GM12872 (cell line): ENCODE results near the gene LMO7.

ENCODE experiments used
- TF ChIP-seq, protein P1 (sequence below): IDR thresholded peaks from 3 replicates; pipeline ENCODE4 v1.5.1; 2011; ENCODE audit warnings: low read depth, mild to moderate bottlenecking, low read length, moderate library complexity; ENCODE audit not compliant: insufficient read depth

LMO7 gene

DNA sequence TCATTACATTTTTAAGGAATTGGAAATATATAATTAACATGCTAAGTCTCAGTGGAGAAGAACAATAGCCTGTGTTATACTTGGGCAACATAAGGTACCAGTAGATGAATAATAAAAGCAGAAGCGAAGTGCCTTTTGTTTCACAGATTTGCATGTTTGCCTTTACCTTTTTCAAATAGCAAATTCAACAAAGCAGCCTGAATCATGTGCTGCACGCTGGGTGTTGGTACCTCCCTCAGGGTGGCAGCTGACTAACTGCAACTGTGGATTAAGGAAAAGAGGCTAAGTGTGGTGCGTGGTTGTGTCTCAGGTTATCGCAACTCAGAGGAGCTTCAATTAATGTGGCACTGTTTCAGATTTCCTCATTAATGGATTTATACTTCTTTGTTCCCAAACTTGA lies 189.0 kb downstream of the LMO7 start:
- TF ChIP-seq, protein P1, sequence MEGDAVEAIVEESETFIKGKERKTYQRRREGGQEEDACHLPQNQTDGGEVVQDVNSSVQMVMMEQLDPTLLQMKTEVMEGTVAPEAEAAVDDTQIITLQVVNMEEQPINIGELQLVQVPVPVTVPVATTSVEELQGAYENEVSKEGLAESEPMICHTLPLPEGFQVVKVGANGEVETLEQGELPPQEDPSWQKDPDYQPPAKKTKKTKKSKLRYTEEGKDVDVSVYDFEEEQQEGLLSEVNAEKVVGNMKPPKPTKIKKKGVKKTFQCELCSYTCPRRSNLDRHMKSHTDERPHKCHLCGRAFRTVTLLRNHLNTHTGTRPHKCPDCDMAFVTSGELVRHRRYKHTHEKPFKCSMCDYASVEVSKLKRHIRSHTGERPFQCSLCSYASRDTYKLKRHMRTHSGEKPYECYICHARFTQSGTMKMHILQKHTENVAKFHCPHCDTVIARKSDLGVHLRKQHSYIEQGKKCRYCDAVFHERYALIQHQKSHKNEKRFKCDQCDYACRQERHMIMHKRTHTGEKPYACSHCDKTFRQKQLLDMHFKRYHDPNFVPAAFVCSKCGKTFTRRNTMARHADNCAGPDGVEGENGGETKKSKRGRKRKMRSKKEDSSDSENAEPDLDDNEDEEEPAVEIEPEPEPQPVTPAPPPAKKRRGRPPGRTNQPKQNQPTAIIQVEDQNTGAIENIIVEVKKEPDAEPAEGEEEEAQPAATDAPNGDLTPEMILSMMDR: no peak

DNA sequence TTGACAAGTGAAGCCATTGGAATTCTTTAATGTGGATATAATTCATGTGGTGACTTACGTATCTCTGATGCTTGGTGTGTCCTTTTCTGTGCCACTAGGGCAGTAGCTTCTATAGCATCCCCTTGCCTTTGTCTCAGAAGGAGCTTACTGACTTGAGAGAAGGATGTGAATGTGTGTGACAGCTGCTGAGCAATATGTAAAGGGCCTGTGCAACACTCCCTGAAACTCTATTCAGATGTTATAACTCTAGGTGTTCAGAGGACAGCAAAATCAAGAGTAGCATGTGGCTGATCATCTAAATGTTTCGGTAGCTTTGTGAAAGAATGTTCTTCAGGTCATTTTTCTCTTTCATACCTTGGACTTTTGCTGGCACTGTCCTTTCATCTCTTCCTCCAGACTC lies 189.5 kb downstream of the LMO7 start:
- TF ChIP-seq, protein P1: no peak

DNA sequence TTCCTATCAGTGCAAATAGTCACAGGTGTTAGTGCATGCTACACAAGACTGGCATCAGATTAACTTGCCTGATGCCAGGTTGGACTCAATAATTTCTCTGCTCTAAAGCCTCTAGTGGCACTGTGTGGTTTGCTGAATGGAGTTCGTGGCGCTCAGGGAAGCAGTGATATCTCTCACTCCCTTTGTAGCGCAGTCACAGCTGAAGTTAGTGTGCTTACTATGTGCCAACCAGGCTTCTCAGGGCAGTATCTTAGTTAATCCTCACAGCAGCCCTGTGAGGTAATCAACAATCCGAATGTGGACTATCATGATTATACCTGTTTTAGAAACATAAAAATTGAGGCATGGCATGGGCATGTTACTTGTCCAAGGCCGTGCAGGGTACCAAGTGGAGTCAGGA lies 190.3 kb downstream of the LMO7 start:
- TF ChIP-seq, protein P1: no peak

DNA sequence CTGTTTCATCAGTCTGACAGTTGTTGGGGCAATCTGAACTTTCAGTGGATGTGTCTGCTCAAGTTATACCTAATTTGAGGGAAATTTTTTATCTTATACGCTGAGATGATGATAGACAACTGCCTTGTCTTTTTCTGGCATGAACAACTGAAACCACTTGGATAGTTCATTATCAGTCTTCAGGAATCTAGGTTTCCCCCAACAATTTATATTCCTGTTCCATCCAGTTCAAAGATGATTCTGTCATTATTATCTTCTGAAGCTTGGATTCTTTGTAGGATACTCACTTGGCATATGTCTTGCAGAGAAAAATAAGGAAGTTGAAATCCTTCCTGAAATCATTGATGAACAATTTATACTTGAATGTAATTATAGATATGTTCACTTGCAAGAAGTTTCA lies 193.7 kb downstream of the LMO7 start:
- TF ChIP-seq, protein P1: no peak

DNA sequence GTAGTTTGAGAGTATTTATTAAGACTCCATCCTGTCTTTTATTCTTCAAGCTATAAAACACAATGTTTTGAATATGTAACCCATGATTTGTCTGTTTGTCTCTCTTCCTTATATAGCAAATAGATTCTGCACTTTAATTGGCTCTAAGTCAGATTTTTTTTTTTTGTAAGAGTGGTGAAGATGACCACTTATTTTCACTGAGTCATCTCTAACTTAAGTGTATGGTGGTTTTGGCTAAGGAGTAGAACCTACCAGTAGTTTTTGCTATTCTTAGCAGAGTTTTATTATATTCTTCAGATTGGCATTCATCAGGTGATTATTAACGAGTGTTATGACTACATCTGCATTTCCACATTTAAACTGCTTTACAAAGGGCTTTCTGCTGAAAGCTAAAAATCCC lies 194.7 kb downstream of the LMO7 start:
- TF ChIP-seq, protein P1: no peak

DNA sequence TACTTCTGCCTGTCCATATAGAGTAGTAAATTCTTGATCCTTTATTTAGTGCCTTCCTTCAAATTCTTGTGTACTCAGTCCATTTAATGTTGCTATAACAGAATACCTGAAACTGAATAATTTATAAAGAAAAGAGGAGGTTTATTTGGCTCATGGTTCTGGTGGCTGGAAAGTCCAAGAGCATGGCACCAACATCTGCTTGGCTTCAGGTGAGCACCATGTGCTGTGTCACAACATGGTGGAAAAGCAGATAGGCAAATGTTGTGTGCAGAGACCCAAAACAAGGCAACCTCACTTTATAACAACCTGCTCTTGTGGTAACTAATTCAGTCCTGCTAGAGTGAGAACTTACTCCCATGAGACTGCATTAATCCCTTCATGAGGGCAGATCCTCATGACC lies 195.3 kb downstream of the LMO7 start:
- TF ChIP-seq, protein P1: no peak

DNA sequence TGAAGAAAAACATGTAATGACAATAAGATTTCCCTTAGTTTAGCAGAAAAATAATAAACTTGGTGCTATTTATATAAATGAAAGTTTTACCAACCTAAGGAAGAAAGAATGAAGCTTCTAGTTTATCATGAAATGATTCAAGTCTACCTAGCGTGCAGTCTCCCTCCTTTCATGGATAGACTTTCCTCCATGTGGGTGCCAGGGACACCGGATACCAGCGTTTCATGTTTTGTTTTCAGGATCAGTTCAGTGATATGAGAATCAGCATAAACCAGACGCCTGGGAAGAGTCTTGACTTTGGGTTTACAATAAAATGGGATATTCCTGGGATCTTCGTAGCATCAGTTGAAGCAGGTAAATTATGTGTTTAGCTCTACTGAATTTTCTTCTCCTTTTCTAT lies 196.7 kb downstream of the LMO7 start:
- TF ChIP-seq, protein P1: no peak

DNA sequence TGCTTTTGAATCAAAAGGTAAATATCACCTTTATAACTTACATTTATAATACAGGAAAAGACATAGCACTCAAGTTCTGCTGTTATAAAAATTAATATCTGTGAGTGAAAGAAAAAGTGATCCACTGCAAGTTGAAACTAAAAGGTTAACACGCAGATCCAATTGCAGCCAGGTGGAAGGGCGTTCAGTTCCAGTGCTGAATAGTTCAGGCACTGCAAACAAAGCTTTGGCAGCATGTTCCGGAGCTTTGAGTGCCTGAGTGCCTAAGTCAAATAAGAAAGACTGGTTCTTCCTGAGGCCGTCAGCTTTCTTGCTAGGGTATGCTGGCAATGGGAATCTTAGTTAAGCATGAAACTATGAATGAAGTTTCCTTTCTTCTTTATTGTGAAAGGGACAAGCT lies 200.3 kb downstream of the LMO7 start:
- TF ChIP-seq, protein P1: no peak
